Chondrocyte (in vitro differentiated cells): Measurements from ENCODE around the gene CYP4A22. TPM values are rescaled to one million over a fixed set of nuclear protein-coding genes. Genes with fewer than 3 reads are reported as not detected.

Experiments
- DNase-seq: peaks from one replicate; pipeline ENCODE4 v3.0.0; 2021; ENCODE audit warnings: mixed read lengths, low spot score
- H3K27ac Mint-ChIP-seq: one replicate; pipeline ENCODE4 v1.8.0; 2021; ENCODE audit warnings: mild to moderate bottlenecking, moderate library complexity, mixed read lengths; ENCODE audit not compliant: unreplicated experiment
- H3K27me3 Mint-ChIP-seq: 2 replicates; pipeline ENCODE4 v1.8.0; 2021; ENCODE audit warnings: low read depth, mixed read lengths
- H3K36me3 Mint-ChIP-seq: 2 replicates; pipeline ENCODE4 v1.8.0; 2021; ENCODE audit warnings: low read depth, mixed read lengths
- H3K4me1 Mint-ChIP-seq: 2 replicates; pipeline ENCODE4 v1.8.0; 2021; ENCODE audit warnings: low read depth, mild to moderate bottlenecking, mixed read lengths
- H3K4me3 Mint-ChIP-seq: one replicate; pipeline ENCODE4 v1.8.0; 2021; ENCODE audit warnings: mild to moderate bottlenecking, moderate library complexity, mixed read lengths; ENCODE audit not compliant: unreplicated experiment
- H3K9me3 Mint-ChIP-seq: 2 replicates; pipeline ENCODE4 v1.8.0; 2021; ENCODE audit warnings: low read depth, mixed read lengths
- total RNA-seq: library from RNA; stranded (reverse); gene quantifications from 3 replicates; pipeline ENCODE4 v1.2.1, GENCODE V29; 2021
- TF ChIP-seq, protein P1 (sequence below): fragments of 200-600 bp; sonication (generic); IDR thresholded peaks from 2 replicates; pipeline ENCODE4 v1.5.0; 2021; ENCODE audit warnings: antibody characterized with exemption, mild to moderate bottlenecking, moderate library complexity

The CYP4A22 gene
- total RNA-seq, 1 donor from 2014 or later, result not detected

- no peak overlapping the region for H3K27ac Mint-ChIP-seq
- DNase-seq, result no peak
- H3K27me3 Mint-ChIP-seq, result peaks cover 8% of the 10 kb centered on the region
- no peaks in the 10 kb centered on the region for H3K4me1 Mint-ChIP-seq
- H3K4me3 Mint-ChIP-seq, result no peak overlapping the region
- TF ChIP-seq, protein P1, sequence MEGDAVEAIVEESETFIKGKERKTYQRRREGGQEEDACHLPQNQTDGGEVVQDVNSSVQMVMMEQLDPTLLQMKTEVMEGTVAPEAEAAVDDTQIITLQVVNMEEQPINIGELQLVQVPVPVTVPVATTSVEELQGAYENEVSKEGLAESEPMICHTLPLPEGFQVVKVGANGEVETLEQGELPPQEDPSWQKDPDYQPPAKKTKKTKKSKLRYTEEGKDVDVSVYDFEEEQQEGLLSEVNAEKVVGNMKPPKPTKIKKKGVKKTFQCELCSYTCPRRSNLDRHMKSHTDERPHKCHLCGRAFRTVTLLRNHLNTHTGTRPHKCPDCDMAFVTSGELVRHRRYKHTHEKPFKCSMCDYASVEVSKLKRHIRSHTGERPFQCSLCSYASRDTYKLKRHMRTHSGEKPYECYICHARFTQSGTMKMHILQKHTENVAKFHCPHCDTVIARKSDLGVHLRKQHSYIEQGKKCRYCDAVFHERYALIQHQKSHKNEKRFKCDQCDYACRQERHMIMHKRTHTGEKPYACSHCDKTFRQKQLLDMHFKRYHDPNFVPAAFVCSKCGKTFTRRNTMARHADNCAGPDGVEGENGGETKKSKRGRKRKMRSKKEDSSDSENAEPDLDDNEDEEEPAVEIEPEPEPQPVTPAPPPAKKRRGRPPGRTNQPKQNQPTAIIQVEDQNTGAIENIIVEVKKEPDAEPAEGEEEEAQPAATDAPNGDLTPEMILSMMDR, result no peak
- H3K9me3 Mint-ChIP-seq, result peaks cover 21% of the 10 kb centered on the region
- H3K36me3 Mint-ChIP-seq, result peaks cover 3% of the 10 kb centered on the region
Observed at GRCh38 chr1:47160716-47161115, 23.5 kb downstream of the CYP4A22 start.

GRCh38 chr1:47161298-47162040 lies 24.2 kb downstream of the CYP4A22 start:
- no peaks in the 10 kb centered on the region for H3K4me1 Mint-ChIP-seq
- no peak for DNase-seq
- H3K27me3 Mint-ChIP-seq, result peaks cover 4% of the 10 kb centered on the region
- H3K36me3 Mint-ChIP-seq, result peaks cover under 1% of the 10 kb centered on the region
- H3K27ac Mint-ChIP-seq, result no peak overlapping the region
- TF ChIP-seq, protein P1, result no peak
- H3K9me3 Mint-ChIP-seq, result peaks cover 15% of the 10 kb centered on the region
- no peak overlapping the region for H3K4me3 Mint-ChIP-seq

- Mint-ChIP-seq H3K4me1 (no peaks in the 10 kb centered on the region), H3K9me3 (peaks cover 24% of the 10 kb centered on the region), H3K27ac (no peak overlapping the region), H3K36me3 (peaks cover 2% of the 10 kb centered on the region), H3K27me3 (peaks cover 13% of the 10 kb centered on the region), H3K4me3 (no peak overlapping the region)
- DNase-seq, result no peak
- TF ChIP-seq, protein P1, result no peak
Observed at GRCh38 chr1:47164552-47164951, 27.3 kb downstream of the CYP4A22 start.

- peaks cover 16% of the 10 kb centered on the region for H3K27me3 Mint-ChIP-seq
- H3K4me1 Mint-ChIP-seq, result peaks cover 4% of the 10 kb centered on the region
- no peak overlapping the region for H3K27ac Mint-ChIP-seq
- peaks cover 2% of the 10 kb centered on the region for H3K36me3 Mint-ChIP-seq
- H3K4me3 Mint-ChIP-seq, result no peak overlapping the region
- DNase-seq, result no peak
- TF ChIP-seq, protein P1, result no peak
- peaks cover 3% of the 10 kb centered on the region for H3K9me3 Mint-ChIP-seq
Observed at GRCh38 chr1:47172782-47173181, 35.5 kb downstream of the CYP4A22 start.

DNA sequence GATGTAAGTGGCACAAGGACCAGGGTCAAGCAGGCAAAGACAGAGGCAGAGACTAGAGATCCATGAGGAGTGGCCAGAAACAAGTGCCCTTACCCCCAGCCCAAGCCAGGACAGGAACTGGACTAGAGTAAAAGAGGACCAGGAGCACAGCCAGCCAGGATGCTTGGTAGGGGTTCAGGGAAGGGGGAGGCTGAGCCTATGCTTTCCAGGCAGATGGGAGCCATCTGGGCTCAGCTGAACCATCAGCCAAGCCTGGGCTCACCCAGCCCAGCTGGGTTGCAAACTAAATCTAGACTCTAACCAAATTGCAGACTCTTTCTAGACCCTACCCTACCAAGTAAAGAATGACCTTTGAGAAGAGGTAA lies 37.4 kb downstream of the CYP4A22 start:
- DNase-seq, result no peak
- Mint-ChIP-seq H3K4me1 (peaks cover 14% of the 10 kb centered on the region), H3K27me3 (peaks cover 7% of the 10 kb centered on the region), H3K36me3 (no peaks in the 10 kb centered on the region), H3K27ac (no peak overlapping the region), H3K4me3 (no peak overlapping the region), H3K9me3 (no peaks in the 10 kb centered on the region)
- TF ChIP-seq, protein P1, result no peak
